ENCODE results near the gene CCBE1.

The CCBE1 gene

GRCh38 chr18:59700535-59700967 is 3.3 kb upstream of the CCBE1 start:
- Histone ChIP-seq H3K27me3 (ENCODE audit: control insufficient read depth in 5 of 5, insufficient read depth in 4 of 5, low read length in 5 of 5) (peaks cover 5 to 27% (median 20%) of the 10 kb centered on the region in 5 donors), H3K27ac (ENCODE audit: low read depth, low read length) (no peak overlapping the region), H3K9me3 (ENCODE audit: control insufficient read depth in 5 of 5, low read length in 5 of 5) (no peaks in the 10 kb centered on the region), H3K36me3 (ENCODE audit: control insufficient read depth in 5 of 5, insufficient read depth in 5 of 5, low read length in 5 of 5) (no peaks in the 10 kb centered on the region), H3K9ac (ENCODE audit: low read length in 5 of 5) (no peak overlapping the region), H3K4me1 (ENCODE audit: control insufficient read depth in 5 of 5, insufficient read depth in 5 of 5, low read length in 5 of 5) (peaks cover 0 to 19% (median 16%) of the 10 kb centered on the region in 5 donors), H3K4me3 (ENCODE audit: low read depth in 1 of 5, low read length in 5 of 5) (no peak overlapping the region)

- H3K27me3 ChIP-seq (ENCODE audit: control insufficient read depth in 5 of 5, insufficient read depth in 4 of 5, low read length in 5 of 5) = peaks cover 5 to 34% (median 23%) of the 10 kb centered on the region in 5 donors
- H3K4me3 ChIP-seq (ENCODE audit: low read depth in 1 of 5, low read length in 5 of 5) = no peak overlapping the region
- H3K9ac ChIP-seq (ENCODE audit: low read length in 5 of 5) = no peak overlapping the region
- H3K27ac ChIP-seq (ENCODE audit: low read depth, low read length) = no peak overlapping the region
- H3K4me1 ChIP-seq (ENCODE audit: control insufficient read depth in 5 of 5, insufficient read depth in 5 of 5, low read length in 5 of 5) = peaks cover 0 to 19% (median 16%) of the 10 kb centered on the region in 5 donors
- no peaks in the 10 kb centered on the region for H3K36me3 ChIP-seq (ENCODE audit: control insufficient read depth in 5 of 5, insufficient read depth in 5 of 5, low read length in 5 of 5)
- no peaks in the 10 kb centered on the region for H3K9me3 ChIP-seq (ENCODE audit: control insufficient read depth in 5 of 5, low read length in 5 of 5)
Measured at GRCh38 chr18:59699750-59700534, 2.7 kb upstream of the CCBE1 start.

GRCh38 chr18:59699061-59699460 is 1.8 kb upstream of the CCBE1 start:
- Histone ChIP-seq H3K4me1 (ENCODE audit: control insufficient read depth in 5 of 5, insufficient read depth in 5 of 5, low read length in 5 of 5) (peaks cover 0 to 19% (median 16%) of the 10 kb centered on the region in 5 donors), H3K27me3 (ENCODE audit: control insufficient read depth in 5 of 5, insufficient read depth in 4 of 5, low read length in 5 of 5) (peaks cover 5 to 34% (median 24%) of the 10 kb centered on the region in 5 donors), H3K4me3 (ENCODE audit: low read depth in 1 of 5, low read length in 5 of 5) (no peak overlapping the region), H3K27ac (ENCODE audit: low read depth, low read length) (no peak overlapping the region), H3K9ac (ENCODE audit: low read length in 5 of 5) (no peak overlapping the region), H3K9me3 (ENCODE audit: control insufficient read depth in 5 of 5, low read length in 5 of 5) (no peaks in the 10 kb centered on the region), H3K36me3 (ENCODE audit: control insufficient read depth in 5 of 5, insufficient read depth in 5 of 5, low read length in 5 of 5) (no peaks in the 10 kb centered on the region)

- peaks cover 5 to 34% (median 24%) of the 10 kb centered on the region in 5 donors for H3K27me3 ChIP-seq (ENCODE audit: control insufficient read depth in 5 of 5, insufficient read depth in 4 of 5, low read length in 5 of 5)
- H3K9me3 ChIP-seq (ENCODE audit: control insufficient read depth in 5 of 5, low read length in 5 of 5) = no peaks in the 10 kb centered on the region
- no peaks in the 10 kb centered on the region for H3K36me3 ChIP-seq (ENCODE audit: control insufficient read depth in 5 of 5, insufficient read depth in 5 of 5, low read length in 5 of 5)
- H3K4me1 ChIP-seq (ENCODE audit: control insufficient read depth in 5 of 5, insufficient read depth in 5 of 5, low read length in 5 of 5) = peaks cover 0 to 19% (median 16%) of the 10 kb centered on the region in 5 donors
- no peak overlapping the region for H3K9ac ChIP-seq (ENCODE audit: low read length in 5 of 5)
- peak overlapping the region; percentile 9 to 67 (median 59) for H3K4me3 ChIP-seq (ENCODE audit: low read depth in 1 of 5, low read length in 5 of 5)
- H3K27ac ChIP-seq (ENCODE audit: low read depth, low read length) = peak overlapping the region; percentile 6
Measured at GRCh38 chr18:59696311-59697235, 650 bp downstream of the CCBE1 start.

GRCh38 chr18:59695551-59695950 is 1.7 kb downstream of the CCBE1 start:
- Histone ChIP-seq H3K36me3 (ENCODE audit: control insufficient read depth in 5 of 5, insufficient read depth in 5 of 5, low read length in 5 of 5) (no peaks in the 10 kb centered on the region), H3K27me3 (ENCODE audit: control insufficient read depth in 5 of 5, insufficient read depth in 4 of 5, low read length in 5 of 5) (peaks cover 5 to 34% (median 24%) of the 10 kb centered on the region in 5 donors), H3K4me1 (ENCODE audit: control insufficient read depth in 5 of 5, insufficient read depth in 5 of 5, low read length in 5 of 5) (peaks cover 0 to 19% (median 16%) of the 10 kb centered on the region in 5 donors), H3K9me3 (ENCODE audit: control insufficient read depth in 5 of 5, low read length in 5 of 5) (no peaks in the 10 kb centered on the region), H3K27ac (ENCODE audit: low read depth, low read length) (no peak overlapping the region), H3K4me3 (ENCODE audit: low read depth in 1 of 5, low read length in 5 of 5) (no peak overlapping the region), H3K9ac (ENCODE audit: low read length in 5 of 5) (no peak overlapping the region)

GRCh38 chr18:59694824-59695223 is 2.4 kb downstream of the CCBE1 start:
- no peak overlapping the region for H3K27ac ChIP-seq (ENCODE audit: low read depth, low read length)

GRCh38 chr18:59691996-59692395 is 5.2 kb downstream of the CCBE1 start:
- H3K9ac ChIP-seq (ENCODE audit: low read length in 5 of 5) = no peak overlapping the region
- peaks cover 5 to 21% (median 16%) of the 10 kb centered on the region in 5 donors for H3K27me3 ChIP-seq (ENCODE audit: control insufficient read depth in 5 of 5, insufficient read depth in 4 of 5, low read length in 5 of 5)
- no peaks in the 10 kb centered on the region for H3K36me3 ChIP-seq (ENCODE audit: control insufficient read depth in 5 of 5, insufficient read depth in 5 of 5, low read length in 5 of 5)
- H3K9me3 ChIP-seq (ENCODE audit: control insufficient read depth in 5 of 5, low read length in 5 of 5) = no peaks in the 10 kb centered on the region
- H3K4me1 ChIP-seq (ENCODE audit: control insufficient read depth in 5 of 5, insufficient read depth in 5 of 5, low read length in 5 of 5) = peaks cover 0 to 10% (median 8%) of the 10 kb centered on the region in 5 donors
- H3K27ac ChIP-seq (ENCODE audit: low read depth, low read length) = no peak overlapping the region
- no peak overlapping the region for H3K4me3 ChIP-seq (ENCODE audit: low read depth in 1 of 5, low read length in 5 of 5)

More at GRCh38 chr18:59694824-59695223, 2.4 kb downstream of the CCBE1 start:
- H3K9ac ChIP-seq (ENCODE audit: low read length in 5 of 5) = no peak overlapping the region
- no peak overlapping the region for H3K4me3 ChIP-seq (ENCODE audit: low read depth in 1 of 5, low read length in 5 of 5)
- H3K27me3 ChIP-seq (ENCODE audit: control insufficient read depth in 5 of 5, insufficient read depth in 4 of 5, low read length in 5 of 5) = peaks cover 5 to 34% (median 24%) of the 10 kb centered on the region in 5 donors
- no peaks in the 10 kb centered on the region for H3K9me3 ChIP-seq (ENCODE audit: control insufficient read depth in 5 of 5, low read length in 5 of 5)
- no peaks in the 10 kb centered on the region for H3K36me3 ChIP-seq (ENCODE audit: control insufficient read depth in 5 of 5, insufficient read depth in 5 of 5, low read length in 5 of 5)
- peaks cover 0 to 19% (median 16%) of the 10 kb centered on the region in 5 donors for H3K4me1 ChIP-seq (ENCODE audit: control insufficient read depth in 5 of 5, insufficient read depth in 5 of 5, low read length in 5 of 5)

GRCh38 chr18:59690996-59691395 is 6.2 kb downstream of the CCBE1 start:
- Histone ChIP-seq H3K27me3 (ENCODE audit: control insufficient read depth in 5 of 5, insufficient read depth in 4 of 5, low read length in 5 of 5) (peaks cover 0 to 12% (median 6%) of the 10 kb centered on the region in 5 donors), H3K4me1 (ENCODE audit: control insufficient read depth in 5 of 5, insufficient read depth in 5 of 5, low read length in 5 of 5) (peaks cover 0 to under 1% (median 0%) of the 10 kb centered on the region in 5 donors), H3K36me3 (ENCODE audit: control insufficient read depth in 5 of 5, insufficient read depth in 5 of 5, low read length in 5 of 5) (no peaks in the 10 kb centered on the region), H3K4me3 (ENCODE audit: low read depth in 1 of 5, low read length in 5 of 5) (no peak overlapping the region), H3K27ac (ENCODE audit: low read depth, low read length) (no peak overlapping the region), H3K9me3 (ENCODE audit: control insufficient read depth in 5 of 5, low read length in 5 of 5) (no peaks in the 10 kb centered on the region), H3K9ac (ENCODE audit: low read length in 5 of 5) (no peak overlapping the region)

GRCh38 chr18:59690186-59690982 is 6.8 kb downstream of the CCBE1 start:
- H3K36me3 ChIP-seq (ENCODE audit: control insufficient read depth in 5 of 5, insufficient read depth in 5 of 5, low read length in 5 of 5) = no peaks in the 10 kb centered on the region
- H3K4me3 ChIP-seq (ENCODE audit: low read depth in 1 of 5, low read length in 5 of 5) = no peak overlapping the region
- H3K9me3 ChIP-seq (ENCODE audit: control insufficient read depth in 5 of 5, low read length in 5 of 5) = no peaks in the 10 kb centered on the region
- H3K4me1 ChIP-seq (ENCODE audit: control insufficient read depth in 5 of 5, insufficient read depth in 5 of 5, low read length in 5 of 5) = no peaks in the 10 kb centered on the region
- no peak overlapping the region for H3K27ac ChIP-seq (ENCODE audit: low read depth, low read length)
- H3K27me3 ChIP-seq (ENCODE audit: control insufficient read depth in 5 of 5, insufficient read depth in 4 of 5, low read length in 5 of 5) = peaks cover 0 to 6% (median 5%) of the 10 kb centered on the region in 5 donors
- H3K9ac ChIP-seq (ENCODE audit: low read length in 5 of 5) = no peak overlapping the region
